T-helper 9 cell (primary cell): ENCODE measurements around the gene IFNL4.
"Not testable (repeated sequence)": the region's sequence is repeated elsewhere in the genome, so short reads cannot be mapped to it uniquely, and the experiment has no call there.

ENCODE experiments used
- DNase-seq: peaks from one replicate; pipeline ENCODE4 v3.0.0-alpha.2; 2020

Gene IFNL4

DNA sequence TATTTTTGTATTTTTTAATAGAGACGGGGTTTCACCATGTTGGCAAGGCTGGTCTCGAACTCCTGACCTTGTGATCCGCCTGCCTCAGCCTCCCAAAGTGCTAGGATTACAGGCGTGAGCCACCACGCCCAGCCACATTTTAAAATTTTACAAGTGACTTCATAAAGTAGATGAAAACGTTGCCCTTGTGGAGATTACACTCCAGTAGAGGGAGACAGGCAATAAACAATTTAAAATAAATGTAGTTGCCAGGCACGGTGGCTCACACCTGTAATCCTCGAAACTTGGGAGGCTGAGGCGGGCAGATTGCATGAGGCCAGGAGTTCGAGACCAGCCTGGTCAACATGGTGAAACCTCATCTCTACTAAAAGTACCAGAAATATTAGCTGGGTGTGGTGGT, 29.5 kb downstream of the IFNL4 start:
- DNase-seq, result not testable (repeated sequence)

DNA sequence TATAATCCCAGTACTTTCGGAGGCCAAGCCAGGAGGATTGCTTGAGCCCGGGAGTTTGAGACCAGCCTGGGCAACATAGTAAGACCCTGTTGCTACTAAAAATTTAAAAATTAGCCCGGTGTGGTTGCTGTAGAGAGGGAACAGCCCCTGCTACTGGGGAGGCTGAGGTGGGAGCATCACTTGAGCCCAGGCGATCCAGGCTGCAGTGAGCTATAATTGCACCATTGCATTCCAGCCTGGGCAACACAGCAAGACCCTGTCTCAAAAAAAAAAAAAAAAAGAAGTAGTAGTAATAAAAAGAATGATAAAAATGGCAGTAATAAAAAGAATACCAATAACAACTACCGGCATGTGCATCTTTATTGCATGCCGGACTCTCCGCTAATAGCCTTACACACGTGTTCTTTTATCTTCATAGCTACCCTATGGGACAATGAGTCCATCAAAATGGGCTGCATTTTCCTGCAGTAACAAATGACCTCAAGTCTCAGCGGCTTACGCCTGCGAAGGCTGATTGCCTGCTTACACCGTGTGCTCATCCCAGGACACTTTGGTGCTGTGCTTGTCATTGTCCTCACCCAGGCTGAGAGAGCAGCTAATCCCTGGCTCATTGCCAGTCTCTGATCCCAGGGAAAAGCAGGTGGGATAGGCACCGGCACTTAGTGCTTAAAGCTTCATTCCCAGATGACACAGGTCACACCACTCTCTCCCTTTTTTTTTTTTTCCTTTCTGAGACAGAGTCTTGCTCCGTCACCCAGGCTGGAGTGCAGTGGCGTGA, 30.2 kb downstream of the IFNL4 start:
- no peak for DNase-seq

DNA sequence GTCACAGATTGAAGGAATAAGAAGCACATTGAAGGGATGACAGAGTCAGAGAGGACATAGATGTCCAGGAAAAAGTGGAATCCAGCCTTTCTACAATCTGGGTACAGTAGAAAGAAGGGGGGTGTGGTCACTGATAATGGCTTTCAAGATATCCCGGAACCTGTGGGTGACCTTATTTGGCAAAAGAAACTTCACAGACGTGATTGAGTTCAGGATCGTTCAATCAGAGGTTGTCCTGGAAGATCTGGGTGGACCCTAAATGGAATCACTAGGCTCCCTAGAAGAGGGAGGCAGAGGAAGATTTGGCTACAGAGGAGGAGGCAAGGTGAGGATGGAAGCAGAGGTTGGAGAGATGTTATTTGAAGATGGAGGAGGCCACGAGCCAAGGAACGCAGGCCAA, 31.6 kb downstream of the IFNL4 start:
- no peak for DNase-seq

DNA sequence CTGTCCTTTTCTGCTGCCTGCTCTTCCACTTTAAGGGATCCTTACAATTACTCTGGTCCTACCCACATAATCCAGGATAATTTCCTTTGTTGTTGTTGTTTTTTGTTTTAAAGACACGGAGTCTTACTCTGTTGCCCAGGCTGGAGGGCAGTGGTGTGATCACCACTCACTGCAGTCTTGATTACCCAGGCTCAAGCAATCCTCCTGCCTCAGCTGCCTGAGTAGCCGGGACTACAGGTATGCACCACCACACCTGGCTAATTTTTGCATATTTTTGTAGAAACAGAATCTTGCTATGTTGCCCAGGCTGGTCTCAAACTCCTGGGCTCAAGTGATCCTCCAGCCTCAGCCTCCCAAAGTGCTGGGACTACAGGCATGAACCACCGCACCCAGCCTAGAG, 33.3 kb downstream of the IFNL4 start:
- DNase-seq, result not testable (repeated sequence)

DNA sequence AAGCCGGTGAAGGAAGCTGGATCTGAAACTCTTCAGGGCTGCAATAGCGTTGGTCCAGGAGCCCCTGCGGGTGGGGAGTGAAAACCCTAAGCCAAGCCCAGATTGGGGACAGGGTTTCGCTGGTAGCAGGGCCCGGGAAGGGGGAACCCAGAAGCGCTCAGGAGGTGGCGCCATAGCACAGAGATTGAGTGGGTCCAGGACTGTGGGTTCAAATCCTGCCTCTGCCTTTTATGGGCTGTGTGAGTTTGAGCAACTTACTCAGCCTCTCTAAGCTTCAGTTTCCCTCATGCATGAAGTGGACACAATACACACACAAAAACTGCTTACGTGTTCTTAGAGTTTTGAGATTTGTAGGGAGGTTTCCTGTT, 36.3 kb downstream of the IFNL4 start:
- peak; percentile 46 for DNase-seq

DNA sequence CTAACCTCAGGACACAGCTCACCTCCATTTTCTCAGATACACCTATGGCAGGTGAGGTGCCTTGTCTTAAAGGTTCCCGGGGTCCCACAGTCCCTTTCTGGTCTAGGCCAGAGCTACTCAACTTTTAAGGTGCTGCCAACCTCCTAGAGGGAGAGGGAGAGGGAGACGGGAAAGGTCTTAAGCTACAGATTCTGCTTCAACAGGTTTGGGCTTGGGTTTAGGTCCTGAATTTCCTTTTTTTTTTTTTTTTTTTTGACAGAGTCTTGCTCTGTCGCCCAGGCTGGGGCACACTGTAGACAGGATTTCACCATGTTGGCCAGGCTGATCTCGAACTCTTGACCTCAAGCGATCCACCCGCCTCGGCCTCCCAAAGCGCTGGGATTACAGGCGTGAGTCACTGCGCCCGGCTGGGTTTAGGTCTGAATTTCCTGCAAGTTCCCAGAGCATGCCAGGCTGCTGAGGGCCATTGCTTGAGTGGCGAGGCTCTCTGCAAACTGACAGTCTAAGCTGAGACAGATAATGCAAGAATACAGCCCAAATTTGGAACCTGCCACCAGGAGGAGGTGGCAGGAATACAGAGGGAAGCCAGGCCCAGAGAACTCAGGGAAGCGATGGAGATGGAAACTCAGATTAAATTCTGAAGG, 36.8 kb downstream of the IFNL4 start:
- no peak for DNase-seq

DNA sequence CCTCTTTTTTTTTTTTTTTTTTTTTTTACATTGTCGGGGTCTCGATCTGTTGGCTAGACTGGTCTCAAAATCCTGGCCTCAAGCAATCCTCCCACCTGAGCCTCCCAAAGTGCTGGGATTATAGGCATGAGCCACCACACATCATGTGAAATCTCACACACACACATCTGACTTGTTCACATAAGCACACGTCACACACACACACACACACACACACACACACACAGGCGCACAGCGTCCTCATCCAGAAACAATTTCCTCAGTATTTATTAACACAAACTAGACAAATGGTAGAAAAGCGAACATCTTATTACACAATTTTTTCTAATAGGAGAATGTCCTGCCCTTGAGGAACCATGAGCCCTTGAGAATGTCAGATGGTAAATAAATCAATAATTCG, 39.5 kb downstream of the IFNL4 start:
- no peak for DNase-seq

DNA sequence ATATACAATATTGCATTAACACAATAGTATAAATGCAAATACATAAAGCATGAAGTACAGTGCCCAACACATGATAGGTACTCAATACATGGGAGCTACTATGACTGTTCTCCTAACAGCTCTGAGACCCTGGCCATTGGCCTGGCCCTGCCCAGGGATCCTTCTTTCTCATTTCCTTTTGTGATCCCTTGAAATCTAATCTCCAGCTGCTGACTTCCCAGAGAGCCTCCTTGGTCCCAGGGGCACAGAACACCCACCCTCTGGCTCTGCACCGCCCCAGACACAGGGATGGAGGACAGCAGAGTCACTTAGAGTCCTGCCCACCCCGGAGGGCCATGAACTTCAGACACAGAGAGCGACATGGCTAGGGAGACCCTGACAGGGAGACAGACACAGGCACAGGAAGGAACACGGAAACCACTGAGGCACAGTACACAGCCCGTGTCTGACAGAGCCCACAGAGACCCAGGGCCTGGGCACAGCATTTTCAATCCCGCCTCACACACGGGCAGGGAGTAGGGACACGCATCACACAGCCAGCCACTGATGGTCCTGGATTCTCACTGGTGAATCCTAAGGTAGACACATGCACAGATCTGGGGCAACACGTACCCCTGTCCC, 40.4 kb downstream of the IFNL4 start:
- DNase-seq, result no peak

DNA sequence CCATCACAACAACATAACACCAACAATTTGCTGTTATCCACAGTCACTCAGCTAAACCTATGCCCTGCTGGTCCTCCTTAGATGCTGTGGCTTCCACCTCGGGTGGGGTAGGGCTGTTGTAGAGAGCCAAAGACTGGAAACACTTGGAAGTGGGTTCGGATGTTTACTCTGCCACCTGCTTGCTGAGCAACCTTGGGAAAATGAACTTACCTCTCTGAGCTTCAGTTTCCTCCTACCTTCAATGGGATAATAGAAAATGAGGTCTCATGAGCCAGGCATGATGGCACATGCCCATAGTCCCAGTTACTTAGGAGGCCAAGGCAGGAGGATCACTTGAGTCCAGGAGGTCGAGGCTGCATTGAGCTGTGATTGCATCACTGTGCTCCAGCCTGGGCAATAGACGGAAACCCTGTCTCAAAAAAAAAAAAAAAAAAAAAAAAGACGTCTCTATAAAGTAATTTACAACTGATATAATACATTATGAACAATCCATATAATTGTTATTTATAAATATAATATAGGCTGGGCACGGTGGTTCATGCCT, 41.3 kb downstream of the IFNL4 start:
- DNase-seq, result no peak

DNA sequence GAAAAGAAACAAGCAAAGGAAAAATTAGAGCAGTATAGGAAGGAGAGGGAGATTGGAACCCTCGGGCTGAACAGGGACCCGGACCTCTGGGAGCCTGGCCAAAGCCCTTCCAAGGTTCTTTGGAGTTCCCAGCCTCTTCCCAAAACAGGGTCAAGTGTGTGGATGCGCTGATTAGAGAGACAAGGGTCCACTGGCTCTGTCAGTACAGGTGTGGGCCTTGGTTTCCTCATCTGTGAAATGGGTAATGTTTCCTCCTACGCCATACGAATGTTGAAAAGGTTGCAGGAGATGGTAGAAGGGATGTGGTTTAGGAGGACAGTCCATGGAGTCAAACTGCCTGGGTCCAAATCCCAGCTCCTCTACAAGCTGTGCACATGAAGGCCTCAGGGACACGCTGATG, 42.5 kb downstream of the IFNL4 start:
- DNase-seq, result no peak

DNA sequence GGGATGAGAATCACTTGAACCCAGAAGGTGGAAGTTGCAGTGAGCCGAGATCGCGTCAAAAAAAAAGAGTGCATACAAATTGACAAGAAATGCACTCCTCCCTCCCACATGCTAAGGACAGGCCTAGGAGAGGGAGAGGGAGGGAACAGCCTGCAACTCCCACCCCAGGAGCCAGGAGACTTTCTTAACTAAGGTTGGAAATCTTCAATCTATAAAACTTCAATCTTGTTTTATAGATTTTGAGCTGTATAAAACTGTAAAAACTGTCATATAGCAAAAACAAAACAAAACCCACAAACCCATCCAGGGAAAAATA, 43.2 kb downstream of the IFNL4 start:
- no peak for DNase-seq

DNA sequence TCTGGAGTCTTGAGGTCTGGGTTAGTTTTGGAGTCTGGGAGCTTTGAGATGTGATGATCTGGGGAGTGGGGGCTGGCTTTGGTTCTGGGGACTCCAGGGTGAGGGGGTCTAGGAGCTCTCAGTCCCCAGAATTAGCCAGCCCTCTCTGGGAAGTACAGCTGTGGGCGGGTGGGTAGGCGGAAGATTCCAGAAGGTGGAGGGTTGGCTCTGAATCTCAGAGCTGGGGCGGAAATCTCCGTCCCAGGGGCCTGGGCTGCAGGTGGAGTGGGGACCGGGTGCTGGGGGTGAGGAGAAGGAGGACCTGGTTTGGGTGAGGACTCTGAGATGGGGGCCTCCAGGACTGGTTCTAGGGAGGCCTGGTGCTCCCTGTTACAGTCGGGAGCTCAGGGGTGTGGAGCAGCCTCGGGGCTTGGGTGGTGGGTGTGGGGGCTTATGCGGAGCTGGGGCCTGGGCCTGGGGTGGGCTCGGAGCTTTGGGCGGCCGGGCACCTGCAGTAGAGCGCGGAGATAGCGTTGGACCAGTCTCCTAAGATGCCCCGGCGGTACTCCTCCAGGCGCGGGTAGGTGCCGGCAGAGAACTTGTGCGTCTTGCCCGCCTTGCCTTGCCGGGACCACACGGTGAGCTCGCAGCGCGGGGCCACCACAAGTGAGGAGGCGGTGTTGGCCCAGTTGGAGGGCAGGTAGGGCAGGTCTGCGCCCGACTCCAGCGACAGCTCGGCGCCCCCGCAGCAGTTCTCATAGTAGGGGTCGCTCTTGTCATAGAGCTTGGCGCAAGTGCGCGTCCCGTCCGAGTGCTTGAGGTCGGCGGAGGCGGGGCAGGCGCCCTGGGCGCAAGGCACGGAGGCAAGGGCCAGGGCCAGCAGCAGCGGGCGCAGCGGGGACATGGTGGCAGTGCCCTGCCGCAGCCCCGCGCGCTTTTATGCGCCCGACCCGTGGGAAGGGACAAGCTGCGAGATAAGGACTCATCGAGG, 45.0 kb downstream of the IFNL4 start, which contains the start of gene SYCN:
Gene SYCN, minus strand, starts transcription at position 892 of the 970 bp plus-strand sequence. Its CDS starts 9 bp downstream, at position 883.
- no peak for DNase-seq

DNA sequence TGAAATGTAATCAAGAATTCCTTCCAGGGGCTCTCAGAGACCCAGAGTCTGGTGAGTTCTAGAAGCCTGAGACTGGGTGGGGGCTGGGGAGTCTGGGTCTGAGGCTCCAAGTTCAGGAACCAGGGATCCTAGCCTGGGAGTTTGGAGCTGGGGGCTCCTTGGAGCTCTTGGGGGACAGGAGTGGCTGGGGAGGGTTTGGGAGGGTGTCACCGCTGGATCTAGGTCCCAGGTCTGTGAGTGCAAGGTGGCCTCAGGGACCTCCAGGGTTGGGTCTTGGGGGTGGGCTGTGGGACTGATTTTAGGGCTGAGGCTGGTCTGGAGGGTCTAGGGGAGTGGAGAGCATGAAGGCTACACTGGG, 45.7 kb downstream of the IFNL4 start:
- no peak for DNase-seq

DNA sequence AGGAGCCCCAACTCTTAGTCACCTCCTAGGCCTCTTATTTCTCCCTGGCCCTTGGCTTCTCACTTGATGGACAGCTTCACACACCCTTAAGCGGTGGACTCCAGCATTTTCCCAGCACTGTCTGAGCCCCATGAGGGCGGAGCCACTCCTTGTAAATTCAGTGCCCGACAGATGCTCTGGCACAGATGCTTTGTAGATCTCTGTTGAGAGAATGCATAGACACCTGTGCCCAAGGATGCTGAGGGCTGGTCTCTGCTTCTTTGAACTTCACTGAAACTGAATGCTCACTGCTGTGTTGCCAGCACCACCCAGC, 47.9 kb downstream of the IFNL4 start:
- no peak for DNase-seq

DNA sequence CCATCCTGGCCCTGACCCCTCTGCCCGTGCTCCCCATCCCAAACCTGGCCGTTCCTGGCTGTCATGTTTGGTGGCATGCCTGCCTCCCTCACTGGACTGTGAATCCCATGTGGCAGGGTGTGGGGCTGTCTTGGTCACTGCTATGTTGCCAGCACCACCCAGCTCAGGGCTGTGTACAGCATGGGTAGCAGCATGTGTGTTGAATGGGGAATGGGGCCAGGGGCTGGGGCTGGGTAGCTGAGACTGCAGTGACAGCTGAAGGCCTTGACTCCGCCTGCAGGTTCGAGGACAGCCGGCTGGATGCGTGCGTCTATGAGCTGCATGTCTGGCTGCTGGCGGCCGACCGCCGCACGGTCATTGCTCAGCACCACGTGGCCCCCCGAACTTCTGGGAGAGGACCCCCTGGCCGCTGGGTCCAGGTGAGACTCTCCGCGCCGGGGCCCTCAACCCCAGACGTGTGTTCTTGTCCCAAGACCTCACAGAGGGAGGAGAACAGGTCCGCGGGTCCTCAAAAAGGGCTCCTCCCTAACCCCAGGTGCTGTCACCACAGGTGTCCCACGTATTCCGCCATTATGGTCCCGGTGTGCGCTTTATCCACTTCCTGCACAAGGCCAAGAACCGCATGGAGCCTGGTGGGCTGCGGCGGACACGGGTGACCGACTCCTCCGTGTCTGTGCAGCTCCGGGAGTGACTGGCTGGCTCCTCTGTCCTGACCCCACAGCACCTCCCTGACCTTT, 48.4 kb downstream of the IFNL4 start:
- no peak for DNase-seq

DNA sequence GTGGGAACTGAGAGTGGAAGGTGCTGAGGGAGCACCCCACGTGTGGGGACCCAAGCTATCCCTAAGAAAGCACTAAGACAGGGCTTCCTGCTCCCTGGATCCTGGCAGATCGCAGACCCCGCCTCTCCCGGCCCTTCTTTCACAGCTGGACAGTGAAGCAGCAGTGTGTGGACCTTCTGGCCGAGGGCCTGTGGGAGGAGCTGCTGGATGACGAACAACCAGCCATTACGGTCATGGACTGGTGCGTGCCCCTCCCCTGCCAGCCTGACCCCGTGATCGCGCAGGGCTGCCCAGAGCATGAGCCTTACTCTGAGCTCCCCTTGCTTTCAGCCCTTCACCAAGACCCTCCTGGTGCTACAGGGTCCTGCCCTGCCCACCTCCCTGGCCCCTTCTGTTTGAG, 49.6 kb downstream of the IFNL4 start:
- no peak for DNase-seq

DNA sequence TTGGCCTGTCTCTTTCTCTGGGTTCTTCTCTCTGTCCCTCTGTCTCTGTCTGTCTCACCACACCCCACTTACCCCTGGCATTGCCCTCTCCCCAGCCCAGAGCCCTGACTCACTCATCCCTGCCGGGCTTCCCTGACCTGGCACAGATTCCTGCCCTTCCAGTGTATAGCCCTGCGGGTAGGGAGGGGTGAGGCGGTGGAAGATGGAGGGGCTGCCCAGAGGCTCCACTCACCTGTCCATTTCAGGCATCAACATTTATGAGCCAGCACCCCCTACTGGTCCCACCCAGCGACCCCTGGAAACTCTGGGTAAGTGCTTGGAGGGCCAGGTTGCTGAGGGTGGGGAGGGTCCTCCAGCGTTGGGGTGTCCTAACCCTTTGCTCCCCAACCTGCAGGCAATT, 50.8 kb downstream of the IFNL4 start:
- DNase-seq, result no peak

DNA sequence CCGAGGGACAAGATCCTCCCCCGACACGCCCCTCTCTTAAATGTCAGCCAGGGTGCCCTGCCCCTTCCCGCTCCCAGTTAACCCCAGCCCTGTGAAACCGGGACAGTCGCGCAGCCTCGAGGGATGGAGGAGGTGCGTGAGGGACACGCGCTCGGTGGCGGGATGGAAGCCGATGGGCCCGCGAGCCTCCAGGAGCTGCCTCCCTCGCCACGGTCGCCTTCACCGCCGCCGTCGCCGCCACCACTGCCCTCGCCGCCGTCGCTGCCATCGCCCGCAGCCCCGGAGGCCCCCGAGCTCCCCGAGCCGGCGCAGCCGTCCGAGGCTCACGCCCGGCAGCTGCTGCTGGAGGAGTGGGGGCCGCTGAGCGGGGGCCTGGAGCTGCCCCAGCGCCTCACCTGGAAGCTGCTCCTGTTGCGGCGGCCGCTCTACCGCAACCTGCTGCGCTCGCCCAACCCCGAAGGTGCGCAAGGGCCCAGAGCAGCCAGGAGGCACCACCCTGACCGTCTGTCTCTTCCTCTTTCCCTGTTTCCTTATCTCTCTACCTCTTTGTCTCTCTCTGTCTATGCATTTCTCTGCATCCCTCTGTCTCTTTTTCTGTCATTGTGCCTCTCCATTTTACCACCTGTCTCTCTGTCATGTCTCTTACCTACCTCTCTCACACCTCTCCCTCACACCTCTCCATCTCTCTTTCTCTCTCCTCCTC, 51.6 kb downstream of the IFNL4 start, which contains the start of gene NCCRP1:
Gene NCCRP1, plus strand, starts transcription at position 105 of the 703 bp plus-strand sequence. Its CDS starts 19 bp downstream, at position 124.
- DNase-seq, result no peak

DNA sequence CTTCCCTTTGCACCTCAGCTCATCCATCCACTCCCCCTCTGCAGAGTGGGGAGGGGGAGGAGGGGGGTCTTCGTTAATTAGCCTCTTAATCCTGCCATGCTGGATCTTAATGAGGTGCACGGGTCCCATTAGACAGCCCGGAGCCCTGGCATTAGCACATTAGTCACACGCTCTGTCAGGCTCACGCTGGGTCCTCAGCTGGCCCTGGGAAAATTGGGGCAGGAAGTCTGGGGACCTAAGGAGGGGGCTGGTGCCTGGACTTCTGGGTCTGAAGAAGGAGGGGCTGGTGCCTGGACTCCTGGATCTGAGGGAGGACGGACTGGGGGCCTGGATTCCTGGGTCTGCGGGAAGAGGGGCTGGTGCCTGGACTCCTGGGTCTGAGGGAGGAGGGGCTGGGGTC, 52.3 kb downstream of the IFNL4 start:
- DNase-seq, result no peak
